ENCODE results near the gene RPH3AL. TPM values are rescaled to one million over a fixed set of nuclear protein-coding genes. Genes with fewer than 3 reads are reported as not detected.
"Not testable (repeated sequence)": the region's sequence is repeated elsewhere in the genome, so short reads cannot be mapped to it uniquely, and the experiment has no call there.

RPH3AL gene
- total and polyA plus RNA-seq, 10 of the 15 experiments (the other 5 are each of a cell fraction or from before 2014, with no cell fraction given), result 0.04 to 1.2 (median 0.47) TPM; not detected in 2

DNA sequence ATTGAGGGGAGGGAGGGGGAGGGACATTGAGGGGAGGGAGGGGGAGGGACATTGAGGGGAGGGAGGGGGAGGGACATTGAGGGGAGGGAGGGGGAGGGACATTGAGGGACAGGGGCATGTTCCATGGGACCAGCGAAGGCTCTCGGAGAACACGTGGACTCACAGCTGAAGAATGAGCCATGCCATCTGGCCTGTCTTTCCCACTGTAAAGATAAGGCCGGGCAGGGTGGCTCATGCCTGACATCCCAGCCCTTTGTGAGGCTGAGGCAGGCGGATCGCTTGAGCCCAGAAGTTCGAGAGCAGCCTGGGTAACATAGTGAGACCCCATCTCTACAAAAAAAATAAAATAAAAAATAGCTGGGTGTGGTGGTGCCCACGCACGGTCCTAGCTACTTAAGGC lies 32.5 kb downstream of the RPH3AL start:
- WGBS (ENCODE audit: insufficient coverage, insufficient replicate concordance, low lambda C conversion rate, missing lambda C conversion rate), result 54% methylated on average over 7 of the region's 9 CpGs
- no peaks in the 10 kb centered on the region; the same call in 2 of the 3 replicates for H3K9me3 ChIP-seq (replicated peaks; ENCODE audit: control insufficient read depth, insufficient read depth, low read length)
- ChIA-PET CTCF (interaction anchor here (0.6 kb wide), 1 partner anchor 10 kb away, joined by 7 read pairs; no protein-coding TSS in a partner anchor), SMC1A (ENCODE audit: uncharacterized antibody, unreplicated experiment) (no interaction called here), RAD21 (ENCODE audit: unreplicated experiment) (no interaction called here), POLR2A (no interaction called here)
- no peak for FAIRE-seq
- H3K36me3 ChIP-seq (ENCODE audit: control insufficient read depth in 2 of 2, insufficient read depth in 2 of 2, low read length in 1 of 2), result no peaks in the 10 kb centered on the region
- in situ Hi-C loops (cut with MboI), result no loop called here
- no TSS peak for BruUV-seq (replicated peaks)
- H2AFZ ChIP-seq (ENCODE audit: control insufficient read depth, low read depth, low read length), result no peak overlapping the region
- no peaks in the 10 kb centered on the region for H3K4me1 ChIP-seq (ENCODE audit: control insufficient read depth, insufficient read depth, low read length)
- H3K4me2 ChIP-seq (ENCODE audit: control insufficient read depth, insufficient read depth), result no peak overlapping the region
- TF ChIP-seq, protein P1, sequence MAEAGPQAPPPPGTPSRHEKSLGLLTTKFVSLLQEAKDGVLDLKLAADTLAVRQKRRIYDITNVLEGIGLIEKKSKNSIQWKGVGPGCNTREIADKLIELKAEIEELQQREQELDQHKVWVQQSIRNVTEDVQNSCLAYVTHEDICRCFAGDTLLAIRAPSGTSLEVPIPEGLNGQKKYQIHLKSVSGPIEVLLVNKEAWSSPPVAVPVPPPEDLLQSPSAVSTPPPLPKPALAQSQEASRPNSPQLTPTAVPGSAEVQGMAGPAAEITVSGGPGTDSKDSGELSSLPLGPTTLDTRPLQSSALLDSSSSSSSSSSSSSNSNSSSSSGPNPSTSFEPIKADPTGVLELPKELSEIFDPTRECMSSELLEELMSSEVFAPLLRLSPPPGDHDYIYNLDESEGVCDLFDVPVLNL (IDR thresholded peaks at IDR 0.05; ENCODE audit: low read depth, low read length), result no peak
- H4K20me1 ChIP-seq (ENCODE audit: control insufficient read depth, insufficient read depth), result no peaks in the 10 kb centered on the region
- H3K79me2 ChIP-seq (ENCODE audit: control insufficient read depth, insufficient read depth, low read length), result no peaks in the 10 kb centered on the region
- ATAC-seq, result no peak
- H3K27me3 ChIP-seq (replicated peaks in 1 of 2; ENCODE audit: control insufficient read depth in 2 of 2, insufficient read depth in 2 of 2, low read length in 1 of 2), result no peaks in the 10 kb centered on the region
- H3K27ac ChIP-seq (ENCODE audit: control insufficient read depth, insufficient read depth), result no peak overlapping the region
- no peak overlapping the region for H3K4me3 ChIP-seq
- no peak overlapping the region for H3K9ac ChIP-seq (ENCODE audit: control insufficient read depth, insufficient read depth, low read length)
- DNase-seq (ENCODE audit: low read depth, low spot score), result no peak
- intact Hi-C loops (cut with micrococcal nuclease; ENCODE audit: unreplicated experiment), result no loop called here

DNA sequence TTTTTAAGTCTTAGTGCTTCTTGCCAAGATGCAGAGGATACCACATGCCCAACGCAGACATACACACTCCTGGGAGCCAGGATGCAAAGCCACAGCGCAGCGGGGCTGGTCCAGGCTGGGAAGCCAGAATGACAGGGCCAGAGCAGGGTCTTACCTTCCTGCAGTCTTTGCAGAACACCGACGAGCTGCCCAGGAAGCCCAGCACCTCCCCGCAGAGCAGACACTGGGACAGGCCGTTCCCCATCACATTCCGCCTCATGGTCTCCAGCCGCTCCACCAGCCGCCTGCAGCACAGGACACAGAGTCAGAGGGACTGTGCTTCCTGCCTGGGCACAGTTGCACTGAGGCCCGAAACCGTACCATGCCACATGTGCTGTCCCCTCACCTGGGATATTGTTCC lies 33.3 kb downstream of the RPH3AL start:
- Histone ChIP-seq H4K20me1 (ENCODE audit: control insufficient read depth, insufficient read depth) (no peaks in the 10 kb centered on the region), H3K27me3 (replicated peaks in 1 of 2; ENCODE audit: control insufficient read depth in 2 of 2, insufficient read depth in 2 of 2, low read length in 1 of 2) (no peaks in the 10 kb centered on the region), H3K36me3 (ENCODE audit: control insufficient read depth in 2 of 2, insufficient read depth in 2 of 2, low read length in 1 of 2) (no peaks in the 10 kb centered on the region), H3K27ac (ENCODE audit: control insufficient read depth, insufficient read depth) (no peak overlapping the region), H3K9me3 (replicated peaks; ENCODE audit: control insufficient read depth, insufficient read depth, low read length) (no peaks in the 10 kb centered on the region; the same call in 2 of the 3 replicates), H3K4me2 (ENCODE audit: control insufficient read depth, insufficient read depth) (no peak overlapping the region), H2AFZ (ENCODE audit: control insufficient read depth, low read depth, low read length) (no peak overlapping the region), H3K9ac (ENCODE audit: control insufficient read depth, insufficient read depth, low read length) (no peak overlapping the region), H3K79me2 (ENCODE audit: control insufficient read depth, insufficient read depth, low read length) (no peaks in the 10 kb centered on the region), H3K4me1 (ENCODE audit: control insufficient read depth, insufficient read depth, low read length) (no peaks in the 10 kb centered on the region), H3K4me3 (no peak overlapping the region)
- no peak for DNase-seq (ENCODE audit: low read depth, low spot score)
- WGBS (ENCODE audit: insufficient coverage, insufficient replicate concordance, low lambda C conversion rate, missing lambda C conversion rate), result 60% methylated on average over 12 of the region's 12 CpGs
- TF ChIP-seq CHD1 (IDR thresholded peaks at IDR 0.05; ENCODE audit: low read depth, low read length) (no peak), NFYB (IDR thresholded peaks at IDR 0.05; ENCODE audit: insufficient read depth, low read depth, low read length) (no peak), MTA3 (IDR thresholded peaks at IDR 0.05; ENCODE audit: borderline replicate concordance, low read length) (no peak), HDGF (IDR thresholded peaks at IDR 0.05) (no peak)
- RAD21 ChIA-PET (ENCODE audit: unreplicated experiment), result no interaction called here
- intact Hi-C loops (cut with micrococcal nuclease; ENCODE audit: unreplicated experiment), result no loop called here
- BruUV-seq (replicated peaks), result no TSS peak
- no peak for FAIRE-seq
- SMC1A ChIA-PET (ENCODE audit: uncharacterized antibody, unreplicated experiment), result no interaction called here
- CTCF ChIA-PET, result no interaction called here
- ATAC-seq, result no peak
- in situ Hi-C loops (cut with MboI), result no loop called here
- POLR2A ChIA-PET, result no interaction called here

DNA sequence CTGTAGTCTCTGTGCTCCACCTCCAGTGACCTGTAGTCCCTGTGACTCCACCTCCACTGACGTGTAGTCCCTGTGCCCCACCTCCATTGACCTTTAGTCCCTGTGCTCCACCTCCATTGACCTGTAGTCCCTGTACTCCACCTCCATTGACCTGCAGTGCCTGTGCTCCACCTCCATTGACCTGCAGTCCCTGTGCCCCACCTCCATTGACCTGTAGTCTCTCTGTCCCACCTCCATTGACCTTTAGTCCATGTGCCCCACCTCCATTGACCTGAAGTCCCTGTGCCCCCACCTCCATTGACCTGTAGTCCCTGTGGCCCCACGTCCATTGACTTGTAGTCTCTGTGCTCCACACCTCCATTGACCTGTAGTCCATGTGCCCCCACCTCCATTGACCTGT lies 35.5 kb downstream of the RPH3AL start:
- H3K4me2 ChIP-seq (ENCODE audit: control insufficient read depth, insufficient read depth); intact Hi-C loops (cut with micrococcal nuclease; ENCODE audit: unreplicated experiment); RAD21 ChIA-PET (ENCODE audit: unreplicated experiment); SMC1A ChIA-PET (ENCODE audit: uncharacterized antibody, unreplicated experiment); CTCF ChIA-PET; H3K27ac ChIP-seq (ENCODE audit: control insufficient read depth, insufficient read depth); H4K20me1 ChIP-seq (ENCODE audit: control insufficient read depth, insufficient read depth); BruUV-seq (replicated peaks); H3K27me3 ChIP-seq (replicated peaks in 1 of 2; ENCODE audit: control insufficient read depth in 2 of 2, insufficient read depth in 2 of 2, low read length in 1 of 2); in situ Hi-C loops (cut with MboI); H3K79me2 ChIP-seq (ENCODE audit: control insufficient read depth, insufficient read depth, low read length); H3K9me3 ChIP-seq (replicated peaks; ENCODE audit: control insufficient read depth, insufficient read depth, low read length); FAIRE-seq; H3K4me3 ChIP-seq; ATAC-seq; DNase-seq (ENCODE audit: low read depth, low spot score); H3K9ac ChIP-seq (ENCODE audit: control insufficient read depth, insufficient read depth, low read length); H3K36me3 ChIP-seq (ENCODE audit: control insufficient read depth in 2 of 2, insufficient read depth in 2 of 2, low read length in 1 of 2); H2AFZ ChIP-seq (ENCODE audit: control insufficient read depth, low read depth, low read length); POLR2A ChIA-PET; H3K4me1 ChIP-seq (ENCODE audit: control insufficient read depth, insufficient read depth, low read length): not testable (repeated sequence)
- 0% methylated on average over 2 of the region's 2 CpGs for WGBS (ENCODE audit: insufficient coverage, insufficient replicate concordance, low lambda C conversion rate, missing lambda C conversion rate)
